Measurements from ENCODE around the gene KIAA0513.

KIAA0513 gene

DNA sequence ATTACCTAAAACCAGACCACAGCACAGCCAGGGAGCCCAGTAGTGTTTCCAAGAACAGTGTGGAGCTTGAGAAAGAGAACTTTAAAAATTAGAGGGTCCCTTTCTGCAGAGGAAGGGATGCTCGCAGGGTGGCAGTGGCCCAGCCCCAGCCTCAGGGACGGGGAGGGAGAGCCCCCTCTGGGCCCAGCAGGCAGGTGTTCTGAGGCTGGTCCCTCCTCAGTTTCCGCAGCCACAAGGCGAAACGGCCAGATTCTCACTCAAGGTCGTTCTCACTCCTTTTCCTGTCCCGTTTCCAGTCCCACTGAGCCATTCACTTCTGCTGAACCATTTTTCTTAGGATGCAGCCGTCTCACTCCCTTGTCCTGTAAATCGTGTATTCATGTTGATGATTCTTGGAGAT lies 64.7 kb downstream of the KIAA0513 start:
- DNase-seq: no peak

- DNase-seq: no peak
Measured at GRCh38 chr16:85092851-85093250, 65.3 kb downstream of the KIAA0513 start.

- DNase-seq: no peak
Measured at GRCh38 chr16:85093705-85094104, 66.1 kb downstream of the KIAA0513 start.

DNA sequence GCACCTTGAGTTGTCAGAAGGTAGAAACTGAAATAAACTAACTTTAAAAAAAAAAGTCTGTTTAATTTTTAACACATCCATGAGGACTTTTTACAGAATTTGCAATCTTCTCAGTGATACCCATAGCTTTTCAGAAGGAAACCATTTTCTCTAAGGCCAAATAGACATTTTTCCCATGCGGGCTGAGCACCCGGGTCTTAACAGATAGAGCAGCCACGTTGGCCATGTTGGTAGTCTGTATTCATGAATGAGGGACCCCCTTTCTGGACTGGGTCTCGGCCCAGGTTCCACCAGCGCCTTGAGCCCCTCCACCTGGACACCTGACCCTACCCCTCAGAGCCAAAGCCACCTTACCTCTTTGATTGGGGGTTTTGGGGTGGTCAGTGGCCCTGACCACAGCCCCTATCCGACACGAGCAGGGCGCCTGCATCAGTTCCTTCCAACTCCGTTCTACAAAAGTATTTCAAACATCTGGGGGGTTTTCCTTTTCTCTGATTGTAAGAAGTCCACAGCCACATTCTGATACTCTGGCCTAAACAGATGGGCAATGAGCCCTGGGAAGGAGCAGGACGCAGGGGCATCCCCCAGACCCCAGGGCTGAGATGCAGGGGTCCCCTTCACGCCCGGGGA lies 66.7 kb downstream of the KIAA0513 start:
- no peak for DNase-seq

- no peak for DNase-seq
Measured at GRCh38 chr16:85094812-85095211, 67.2 kb downstream of the KIAA0513 start.

GRCh38 chr16:85096921-85097320 lies 69.3 kb downstream of the KIAA0513 start:
- DNase-seq: no peak

DNA sequence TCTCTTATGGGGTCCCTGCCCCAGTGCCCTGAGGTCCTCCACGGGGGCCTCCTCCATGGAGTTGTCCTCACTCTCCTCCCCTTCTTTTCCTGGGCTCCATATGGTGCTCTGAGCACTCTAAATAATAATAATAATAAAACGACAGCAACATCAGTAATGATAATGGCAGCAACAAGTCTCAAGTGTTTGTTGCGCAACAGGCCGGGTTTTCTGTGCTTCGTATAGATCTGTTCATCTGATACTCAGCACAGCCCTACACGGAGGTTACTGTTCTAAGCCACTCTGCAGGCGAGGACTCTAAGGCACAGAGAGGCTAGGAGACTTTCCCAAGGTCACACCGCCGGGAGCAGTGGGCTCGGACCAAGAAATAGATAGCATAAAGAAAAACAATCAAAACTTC lies 71.0 kb downstream of the KIAA0513 start:
- DNase-seq: no peak

GRCh38 chr16:85100265-85100664 lies 72.7 kb downstream of the KIAA0513 start:
- no peak for DNase-seq

DNA sequence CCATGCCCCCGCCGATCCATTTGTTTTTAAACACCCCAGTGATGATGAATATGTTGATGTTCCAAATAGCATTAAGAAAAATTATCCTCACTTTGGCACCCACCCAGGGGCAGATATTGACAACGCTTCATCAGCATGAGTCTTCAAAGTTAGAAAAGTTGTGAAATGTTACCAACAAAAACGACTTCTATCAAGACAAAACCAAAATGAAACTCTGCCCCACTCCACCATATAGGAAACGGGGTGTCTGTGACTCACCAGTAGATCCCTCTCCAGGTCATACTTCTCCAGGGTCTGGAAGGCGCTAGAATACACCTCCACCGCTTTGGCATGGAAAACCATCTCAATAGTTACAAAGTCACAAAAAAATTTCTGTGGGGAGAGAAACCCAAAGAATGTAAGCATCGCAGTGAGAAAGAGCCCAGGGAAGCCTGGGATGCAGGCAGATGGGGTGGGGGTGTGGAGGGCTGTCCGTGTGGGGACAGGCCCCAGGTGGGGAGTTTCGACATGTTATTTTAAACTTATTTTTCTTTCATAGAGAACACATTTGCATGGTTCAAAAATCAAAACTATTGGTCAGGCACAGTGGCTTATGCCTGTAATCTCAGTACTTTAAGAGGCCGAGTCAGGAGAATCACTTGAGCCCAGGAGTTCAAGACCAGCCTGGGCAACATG lies 74.5 kb downstream of the KIAA0513 start:
- no peak for DNase-seq

DNA sequence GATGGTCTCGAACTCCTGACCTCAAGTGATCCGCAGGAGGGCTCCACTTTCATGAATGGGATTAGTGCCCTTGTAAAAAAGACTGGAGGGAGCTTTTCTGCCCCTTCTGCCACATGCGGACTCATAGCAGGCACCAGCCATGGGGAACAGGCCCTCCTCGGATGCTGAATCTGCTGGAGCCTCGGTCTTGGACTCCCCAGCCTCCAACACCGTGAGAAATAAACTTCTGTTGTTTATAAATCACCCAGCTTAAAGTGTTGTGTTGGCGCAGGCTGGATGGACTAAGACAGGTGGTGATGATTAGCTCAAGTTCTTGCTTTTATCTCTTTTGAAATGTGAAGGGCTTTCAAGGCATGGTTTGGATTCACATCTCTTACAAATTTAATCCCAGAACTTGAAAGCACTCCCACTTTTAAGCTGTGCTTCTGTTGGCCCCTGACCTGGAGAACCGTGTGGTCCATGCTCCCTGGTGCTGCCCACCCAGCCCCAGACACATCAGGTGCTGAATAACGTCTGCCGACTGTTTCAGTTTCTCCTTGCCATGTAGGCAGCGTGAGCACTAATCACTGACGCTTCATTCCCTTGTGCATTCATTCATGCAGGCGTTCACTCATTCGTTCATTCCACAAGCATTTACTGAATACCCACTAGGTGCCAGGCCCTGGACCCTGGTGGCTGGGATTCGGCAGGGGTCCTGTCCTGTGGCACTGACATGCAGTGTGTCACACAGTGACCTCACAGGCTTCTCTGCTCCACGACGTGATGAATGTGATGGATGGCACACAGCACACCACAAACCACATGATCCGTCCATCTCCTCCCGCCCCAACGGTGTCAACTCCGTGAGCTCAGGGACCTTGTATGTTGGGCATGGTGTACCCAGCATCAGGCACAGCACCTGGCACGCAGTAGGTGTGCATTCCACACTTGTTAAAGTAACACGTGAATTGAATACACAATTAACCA lies 75.8 kb downstream of the KIAA0513 start:
- no peak for DNase-seq

- DNase-seq: no peak
Measured at GRCh38 chr16:85104147-85104546, 76.6 kb downstream of the KIAA0513 start.

GRCh38 chr16:85104821-85105391 lies 77.3 kb downstream of the KIAA0513 start:
- peak in 1 of 2 experiments; percentile 10 for DNase-seq

- DNase-seq: no peak
Measured at GRCh38 chr16:85105475-85105874, 77.9 kb downstream of the KIAA0513 start.

- no peak for DNase-seq
Measured at GRCh38 chr16:85107083-85107482, 79.5 kb downstream of the KIAA0513 start.

DNA sequence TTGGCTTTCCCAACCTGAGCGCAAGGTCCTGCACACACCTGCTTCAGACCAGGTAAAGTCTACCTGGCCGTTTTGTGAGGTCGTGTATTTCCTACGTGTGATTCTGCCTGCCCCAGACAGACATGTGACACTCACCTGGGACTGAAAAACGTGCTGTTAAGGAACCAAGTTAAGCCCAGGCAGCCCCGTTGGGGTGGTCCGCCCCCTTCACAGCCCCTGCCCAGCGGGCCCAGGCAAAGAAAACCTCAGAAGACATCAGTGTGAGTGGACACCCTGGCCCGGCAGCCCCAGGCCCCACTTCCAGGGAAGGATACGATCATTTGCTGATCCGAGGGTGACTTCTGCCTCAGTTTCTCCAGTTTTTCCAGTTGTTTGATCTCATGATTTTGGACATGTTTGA lies 79.9 kb downstream of the KIAA0513 start:
- no peak for DNase-seq

GRCh38 chr16:85110105-85110504 lies 82.5 kb downstream of the KIAA0513 start:
- no peak for DNase-seq

DNA sequence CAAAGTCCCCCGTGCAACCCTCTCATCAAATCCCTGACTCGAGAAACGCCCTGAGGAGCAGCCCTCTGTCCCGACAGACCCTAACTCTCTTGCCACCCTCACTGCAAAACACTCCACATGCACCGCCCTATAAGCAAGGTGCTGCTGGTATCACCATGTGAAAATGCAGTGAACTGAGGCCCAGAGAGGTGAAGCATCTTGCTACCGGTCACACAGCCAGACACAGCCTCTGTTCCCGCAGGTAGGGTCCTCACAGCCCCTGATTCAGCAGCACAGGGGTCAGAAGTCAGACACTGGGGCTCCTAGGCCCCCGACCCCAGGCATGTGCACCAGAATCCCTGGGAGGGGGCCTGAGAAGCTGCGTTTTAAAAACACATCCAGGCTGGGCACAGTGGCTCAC lies 83.6 kb downstream of the KIAA0513 start:
- no peak for DNase-seq

GRCh38 chr16:85112364-85112763 lies 84.8 kb downstream of the KIAA0513 start, which contains the start of gene CIBAR2:
Gene CIBAR2 (minus strand): TSS chr16:85112472. CDS start chr16:85112352, 120 bp downstream.
- no peak for DNase-seq

GRCh38 chr16:85113168-85113733 lies 85.7 kb downstream of the KIAA0513 start:
- DNase-seq: no peak

- no peak for DNase-seq
Measured at GRCh38 chr16:85113913-85114312, 86.3 kb downstream of the KIAA0513 start.

DNA sequence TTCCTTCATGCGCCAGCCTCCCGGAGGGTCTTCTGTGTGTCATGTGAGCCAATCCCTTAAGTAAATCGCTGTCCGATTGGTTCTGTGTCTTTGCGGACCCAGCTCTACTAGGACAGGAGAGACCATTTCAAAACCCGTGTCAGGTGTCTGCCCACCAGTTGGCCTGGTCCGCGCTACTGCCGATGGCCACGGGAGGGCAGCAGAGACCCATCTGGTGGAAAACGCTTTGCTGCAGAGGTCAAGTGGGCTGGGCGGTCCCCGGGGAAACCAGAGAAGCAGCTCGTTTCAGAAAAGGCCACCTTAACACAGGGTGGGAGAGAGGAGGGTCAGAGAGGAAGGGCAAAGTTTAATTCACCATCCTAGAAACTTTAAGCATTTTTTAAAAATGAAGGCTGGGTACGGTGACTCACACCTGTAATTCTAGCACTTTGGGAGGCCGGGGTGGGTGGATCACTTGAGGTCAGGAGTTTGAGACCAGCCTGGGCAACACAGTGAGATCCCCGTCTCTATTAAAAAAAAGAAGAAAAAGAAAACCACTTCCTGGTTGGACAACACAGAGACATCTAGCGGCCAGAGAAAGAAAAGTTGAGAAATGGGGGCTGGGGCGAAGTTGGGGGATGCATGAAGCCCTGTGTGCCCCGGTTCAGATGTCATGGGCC lies 87.4 kb downstream of the KIAA0513 start:
- DNase-seq: peak; percentile 94 to 95

GRCh38 chr16:85117418-85117817 lies 89.8 kb downstream of the KIAA0513 start:
- no peak for DNase-seq

Data from activated CD4-positive, alpha-beta T cell treated with anti-CD3 and anti-CD28 coated beads, Interleukin-2, amount 50 U/mL, for 48 hours (primary cell).